NOMO-1 treated with dmso at 0.1 percent for 144 hours (cell line): ENCODE measurements around the gene PSMC4.
"Not testable (repeated sequence)": the region's sequence is repeated elsewhere in the genome, so short reads cannot be mapped to it uniquely, and the experiment has no call there.

Experiments
- DNase-seq: peaks from one replicate; lab custom pipeline; 2025; ENCODE audit not compliant: unreplicated experiment; lab: John Stamatoyannopoulos, UW

PSMC4 gene

GRCh38 chr19:39943586-39943985, 27.4 kb upstream of the PSMC4 start:
- no peak for DNase-seq

- no peak for DNase-seq
Observed at GRCh38 chr19:39946532-39946931, 24.4 kb upstream of the PSMC4 start.

GRCh38 chr19:39949026-39949747, 21.8 kb upstream of the PSMC4 start:
- no peak for DNase-seq

GRCh38 chr19:39951065-39951650, 19.8 kb upstream of the PSMC4 start:
- no peak for DNase-seq

- no peak for DNase-seq
Observed at GRCh38 chr19:39951686-39952085, 19.3 kb upstream of the PSMC4 start.

- no peak for DNase-seq
Observed at GRCh38 chr19:39953915-39954314, 17.1 kb upstream of the PSMC4 start.

GRCh38 chr19:39957886-39958285, 13.1 kb upstream of the PSMC4 start:
- not testable (repeated sequence) for DNase-seq

- not testable (repeated sequence) for DNase-seq
Observed at GRCh38 chr19:39958942-39959341, 12.0 kb upstream of the PSMC4 start.

- not testable (repeated sequence) for DNase-seq
Observed at GRCh38 chr19:39959407-39959806, 11.6 kb upstream of the PSMC4 start.

GRCh38 chr19:39963898-39964297, 7.1 kb upstream of the PSMC4 start:
- no peak for DNase-seq

- DNase-seq = no peak
Observed at GRCh38 chr19:39966617-39967016, 4.3 kb upstream of the PSMC4 start.

GRCh38 chr19:39967561-39967960, 3.4 kb upstream of the PSMC4 start:
- no peak for DNase-seq

GRCh38 chr19:39968789-39969188, 2.2 kb upstream of the PSMC4 start:
- no peak for DNase-seq

- no peak for DNase-seq
Observed at GRCh38 chr19:39969266-39969665, 1.7 kb upstream of the PSMC4 start.

- DNase-seq = no peak
Observed at GRCh38 chr19:39969681-39970424, 1.1 kb upstream of the PSMC4 start.

GRCh38 chr19:39970425-39970674, 615 bp upstream of the PSMC4 start:
- peak; percentile 36 for DNase-seq

GRCh38 chr19:39971380-39972035, 543 bp downstream of the PSMC4 start:
- DNase-seq = no peak

- no peak for DNase-seq
Observed at GRCh38 chr19:39974377-39975155, 3.6 kb downstream of the PSMC4 start.

- no peak for DNase-seq
Observed at GRCh38 chr19:39982883-39983282, 11.9 kb downstream of the PSMC4 start.

- no peak for DNase-seq
Observed at GRCh38 chr19:39983695-39984300, 12.8 kb downstream of the PSMC4 start.

- no peak for DNase-seq
Observed at GRCh38 chr19:39986643-39987042, 15.7 kb downstream of the PSMC4 start.
